Activated naive CD4-positive, alpha-beta T cell treated with anti-CD3 and anti-CD28 coated beads for 36 hours (primary cell): Measurements from ENCODE around the gene SIGLEC8. TPM values are rescaled to one million over a fixed set of nuclear protein-coding genes. Genes with fewer than 3 reads are reported as not detected.
A peak's percentile ranks its signal among the peaks of the same experiment; 100 is the strongest.
"Not testable (repeated sequence)": the region's sequence is repeated elsewhere in the genome, so short reads cannot be mapped to it uniquely, and the experiment has no call there.

ENCODE experiments used
- CTCF ChIA-PET: fragments of 350-600 bp; sonication (Branson Sonifier 250); formaldehyde crosslinking; loops from one replicate; lab custom pipeline; 2021; ENCODE audit warnings: antibody characterized with exemption; lab: Charles Lee
- DNase-seq: peaks from one replicate; pipeline ENCODE4 v3.0.0-alpha.2; 2020
- H3K27ac Mint-ChIP-seq: one replicate; pipeline ENCODE4 v1.8.0; 2021; ENCODE audit warnings: mild to moderate bottlenecking, mixed read lengths
- H3K27me3 Mint-ChIP-seq: one replicate; pipeline ENCODE4 v1.8.0; 2021; ENCODE audit warnings: low read depth, mixed read lengths
- H3K36me3 Mint-ChIP-seq: one replicate; pipeline ENCODE4 v1.8.0; 2021; ENCODE audit warnings: low read depth, mixed read lengths
- H3K4me1 Mint-ChIP-seq: one replicate; pipeline ENCODE4 v1.8.0; 2021; ENCODE audit warnings: low read depth, mixed read lengths
- H3K4me3 Mint-ChIP-seq: one replicate; pipeline ENCODE4 v1.8.0; 2021; ENCODE audit warnings: mild to moderate bottlenecking, moderate library complexity, mixed read lengths
- H3K9me3 Mint-ChIP-seq: one replicate; pipeline ENCODE4 v1.8.0; 2021; ENCODE audit warnings: mixed read lengths
- intact Hi-C: fragments of 100-400 bp; cut with micrococcal nuclease; formaldehyde crosslinking; loops from one replicate; pipeline ENCODE4 v1.15.1; 2023
- total RNA-seq, 2 experiments: library from RNA; stranded (reverse); gene quantifications; one replicate each; pipeline ENCODE4 v1.2.3, GENCODE V29; 2021

SIGLEC8 gene
- total RNA-seq, 2 experiments from 2014 or later, result not detected

DNA sequence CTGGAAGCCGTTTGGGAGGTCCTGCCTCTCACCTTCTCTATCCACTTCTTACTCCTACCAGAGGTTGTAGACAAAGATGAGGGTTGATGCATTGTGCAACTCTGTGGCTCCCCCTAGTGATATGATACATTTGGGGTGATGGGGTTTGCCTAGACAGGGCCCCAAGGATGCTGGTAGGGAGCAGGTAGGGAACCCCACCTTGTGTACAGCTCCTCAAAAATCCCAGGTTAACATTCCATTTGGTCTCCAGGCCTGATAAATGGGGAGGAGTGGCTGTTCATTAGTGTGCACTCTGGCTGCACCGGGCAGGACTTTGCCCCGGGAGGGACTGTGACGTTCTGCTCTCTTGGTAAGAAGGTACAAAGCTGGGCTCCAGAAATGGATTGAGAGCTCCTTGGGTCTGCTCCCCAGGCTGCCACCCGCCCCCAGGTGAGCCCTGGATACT lies 19.2 kb downstream of the SIGLEC8 start:
- no peak overlapping the region for H3K27ac Mint-ChIP-seq

DNA sequence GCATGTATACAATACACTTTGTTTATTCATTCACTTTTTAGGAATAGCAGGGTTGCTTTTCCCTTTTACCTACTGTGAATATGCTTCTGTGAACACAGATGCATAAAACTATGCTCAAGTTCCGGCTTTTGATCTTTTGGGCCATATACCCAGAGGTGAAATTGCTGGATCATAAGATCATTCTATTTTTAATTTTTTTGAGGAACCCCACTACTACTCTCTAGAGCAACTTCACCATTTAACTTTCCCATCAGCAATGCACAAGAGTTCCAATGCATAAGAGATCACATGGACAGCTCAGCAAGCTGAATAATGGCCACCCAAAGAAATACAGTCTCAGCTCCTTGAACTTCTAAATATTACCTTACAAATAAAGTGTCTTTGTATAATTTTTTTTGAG lies 23.8 kb downstream of the SIGLEC8 start:
- DNase-seq, result no peak
- Mint-ChIP-seq H3K27ac (no peak overlapping the region), H3K27me3 (peaks cover 4% of the 10 kb centered on the region), H3K4me1 (peaks cover 9% of the 10 kb centered on the region), H3K9me3 (no peaks in the 10 kb centered on the region), H3K36me3 (no peaks in the 10 kb centered on the region), H3K4me3 (no peak overlapping the region)
- intact Hi-C loops, result no loop called here
- CTCF ChIA-PET, result interaction anchor here (0.6 kb wide), 1 partner anchor 41 kb away, joined by 3 read pairs; no protein-coding TSS in a partner anchor

More for the DNA sequence above, 19.2 kb downstream of the SIGLEC8 start:
- intact Hi-C loops, result loop anchor here (1.0 kb wide), 1 partner anchor 100 kb away; no protein-coding TSS in a partner anchor
- Mint-ChIP-seq H3K9me3 (no peaks in the 10 kb centered on the region), H3K27me3 (peaks cover 4% of the 10 kb centered on the region), H3K36me3 (no peaks in the 10 kb centered on the region), H3K4me3 (no peak overlapping the region), H3K4me1 (peaks cover 42% of the 10 kb centered on the region)
- peak; percentile 66 for DNase-seq
- CTCF ChIA-PET, result interaction anchor here (0.6 to 1.9 kb wide), 9 partner anchors 15 to 679 kb away, joined by 3 to 7 read pairs (median 4); partner anchors contain the start of gene LIM2

DNA sequence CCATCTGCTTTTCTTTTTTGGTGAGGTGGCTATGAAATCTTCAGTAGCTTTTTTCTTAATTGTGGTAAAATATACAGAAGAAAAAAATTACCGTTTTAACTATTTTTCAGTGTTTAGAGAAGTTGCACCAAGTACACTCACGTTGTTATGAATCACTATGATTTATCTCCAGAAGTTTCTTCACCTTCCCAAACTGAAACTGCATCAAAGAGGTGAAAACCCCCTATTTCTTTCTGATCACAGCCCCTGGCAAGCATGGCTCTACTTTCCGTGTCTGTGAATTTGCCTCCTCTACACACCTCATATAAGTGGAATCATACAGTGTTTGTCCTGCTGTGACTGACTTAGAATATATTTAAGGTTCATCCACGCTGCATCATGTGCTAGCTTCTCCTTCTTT lies 25.2 kb downstream of the SIGLEC8 start:
- DNase-seq, result no peak
- CTCF ChIA-PET, result interaction anchor here (0.6 to 0.9 kb wide), 2 partner anchors 12 to 843 kb away, joined by 3 to 6 read pairs; no protein-coding TSS in a partner anchor
- Mint-ChIP-seq H3K9me3 (no peaks in the 10 kb centered on the region), H3K4me1 (peaks cover under 1% of the 10 kb centered on the region), H3K27me3 (peaks cover 4% of the 10 kb centered on the region), H3K27ac (no peak overlapping the region), H3K36me3 (no peaks in the 10 kb centered on the region), H3K4me3 (no peak overlapping the region)
- intact Hi-C loops, result no loop called here

DNA sequence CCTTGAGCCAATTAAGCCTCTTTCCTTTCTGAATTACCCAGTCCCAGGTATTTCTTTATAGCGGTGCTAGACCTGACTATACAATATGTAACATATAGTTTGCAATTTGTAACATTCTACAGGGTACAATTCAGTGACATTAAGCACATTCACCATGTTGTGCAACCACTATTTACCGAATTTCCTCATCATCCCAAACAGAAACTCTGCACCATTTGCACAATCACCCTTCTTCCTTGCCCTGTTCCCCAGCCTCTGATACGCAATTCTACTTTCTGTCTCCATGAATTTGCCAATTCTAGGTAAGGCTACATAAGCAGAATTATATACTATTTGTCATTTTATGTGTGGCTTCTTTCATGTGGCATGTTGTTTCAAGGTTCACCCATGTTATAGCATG lies 27.1 kb downstream of the SIGLEC8 start:
- CTCF ChIA-PET, result no interaction called here
- no peaks in the 10 kb centered on the region for H3K9me3 Mint-ChIP-seq
- no peaks in the 10 kb centered on the region for H3K27me3 Mint-ChIP-seq
- H3K4me3 Mint-ChIP-seq, result no peak overlapping the region
- H3K36me3 Mint-ChIP-seq, result no peaks in the 10 kb centered on the region
- intact Hi-C loops, result no loop called here
- no peak overlapping the region for H3K27ac Mint-ChIP-seq
- no peak for DNase-seq
- no peaks in the 10 kb centered on the region for H3K4me1 Mint-ChIP-seq

DNA sequence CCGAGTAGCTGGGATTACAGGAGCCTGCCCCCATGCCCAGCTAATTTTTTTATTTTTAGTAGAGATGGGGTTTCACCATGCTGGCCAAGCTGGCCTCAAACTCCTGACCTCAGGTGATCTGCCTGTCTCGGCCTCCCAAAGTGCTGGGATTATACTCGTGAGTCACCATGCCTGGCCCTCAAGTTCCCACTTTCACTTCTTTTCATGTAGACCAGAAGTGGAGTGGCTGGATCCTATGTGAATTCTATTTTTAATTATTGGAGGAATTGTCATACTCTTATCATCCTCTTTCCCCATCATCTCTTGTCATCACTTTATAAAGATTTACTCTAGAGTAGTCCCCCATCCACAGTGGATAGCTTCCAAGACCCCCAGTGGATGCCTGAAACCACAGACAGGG lies 28.0 kb downstream of the SIGLEC8 start:
- Mint-ChIP-seq H3K27ac (no peak overlapping the region), H3K9me3 (no peaks in the 10 kb centered on the region), H3K27me3 (no peaks in the 10 kb centered on the region), H3K4me3 (no peak overlapping the region), H3K36me3 (no peaks in the 10 kb centered on the region), H3K4me1 (no peaks in the 10 kb centered on the region)
- intact Hi-C loops, result no loop called here
- CTCF ChIA-PET, result no interaction called here
- no peak for DNase-seq

DNA sequence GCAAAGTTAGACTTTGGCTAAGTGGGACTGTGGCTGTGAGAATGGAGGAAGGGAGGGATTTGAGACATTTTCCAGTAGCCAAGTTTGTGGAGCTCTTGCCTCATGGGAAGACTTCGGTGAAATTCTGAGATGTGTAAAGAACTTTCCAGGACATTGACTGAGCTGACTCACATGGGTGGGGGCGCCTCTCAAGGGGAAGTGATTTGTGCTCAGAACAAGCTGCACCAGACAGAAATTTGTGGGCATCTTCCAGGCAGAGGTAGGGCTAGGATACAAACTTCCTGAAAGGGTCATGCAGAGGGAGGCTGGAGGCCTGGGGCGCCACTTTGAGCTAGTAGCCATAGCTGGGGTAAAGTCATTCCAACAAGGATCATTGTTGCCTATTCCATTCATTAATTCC lies 31.1 kb downstream of the SIGLEC8 start:
- no peaks in the 10 kb centered on the region for H3K9me3 Mint-ChIP-seq
- H3K27me3 Mint-ChIP-seq, result no peaks in the 10 kb centered on the region
- CTCF ChIA-PET, result no interaction called here
- no peak overlapping the region for H3K4me3 Mint-ChIP-seq
- no peak for DNase-seq
- H3K4me1 Mint-ChIP-seq, result no peaks in the 10 kb centered on the region
- H3K36me3 Mint-ChIP-seq, result no peaks in the 10 kb centered on the region
- intact Hi-C loops, result no loop called here
- no peak overlapping the region for H3K27ac Mint-ChIP-seq

DNA sequence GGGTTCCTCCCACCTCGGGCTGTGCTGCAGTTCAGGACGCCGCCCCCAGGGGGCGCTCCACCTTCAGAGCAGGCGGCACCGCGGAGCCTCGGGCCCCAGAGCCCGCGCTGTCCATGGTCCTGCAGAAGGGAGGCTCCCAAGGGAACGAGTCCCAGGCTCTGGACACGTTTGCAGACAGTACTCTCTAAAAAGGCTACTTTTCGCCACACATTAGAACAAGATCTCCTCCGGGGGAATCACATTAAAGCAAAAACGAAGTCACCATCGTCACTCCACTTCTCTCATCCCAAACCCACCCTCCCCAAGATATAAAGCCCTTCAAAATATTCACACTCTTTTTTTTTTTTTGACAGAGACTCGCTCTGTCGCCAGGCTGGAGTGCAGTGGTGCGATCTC lies 36.2 kb downstream of the SIGLEC8 start:
- intact Hi-C loops, result loop anchor here (1.0 to 5.0 kb wide), 4 partner anchors 19 to 235 kb away; no protein-coding TSS in a partner anchor
- Mint-ChIP-seq H3K27ac (no peak overlapping the region), H3K4me1 (peaks cover 8% of the 10 kb centered on the region), H3K27me3 (peaks cover 24% of the 10 kb centered on the region), H3K36me3 (no peaks in the 10 kb centered on the region), H3K9me3 (no peaks in the 10 kb centered on the region), H3K4me3 (no peak overlapping the region)
- CTCF ChIA-PET, result interaction anchor here (0.6 to 2.3 kb wide), 18 partner anchors 12 to 235 kb away, joined by 3 to 14 read pairs (median 5); no protein-coding TSS in a partner anchor
- peak; percentile 91 for DNase-seq

DNA sequence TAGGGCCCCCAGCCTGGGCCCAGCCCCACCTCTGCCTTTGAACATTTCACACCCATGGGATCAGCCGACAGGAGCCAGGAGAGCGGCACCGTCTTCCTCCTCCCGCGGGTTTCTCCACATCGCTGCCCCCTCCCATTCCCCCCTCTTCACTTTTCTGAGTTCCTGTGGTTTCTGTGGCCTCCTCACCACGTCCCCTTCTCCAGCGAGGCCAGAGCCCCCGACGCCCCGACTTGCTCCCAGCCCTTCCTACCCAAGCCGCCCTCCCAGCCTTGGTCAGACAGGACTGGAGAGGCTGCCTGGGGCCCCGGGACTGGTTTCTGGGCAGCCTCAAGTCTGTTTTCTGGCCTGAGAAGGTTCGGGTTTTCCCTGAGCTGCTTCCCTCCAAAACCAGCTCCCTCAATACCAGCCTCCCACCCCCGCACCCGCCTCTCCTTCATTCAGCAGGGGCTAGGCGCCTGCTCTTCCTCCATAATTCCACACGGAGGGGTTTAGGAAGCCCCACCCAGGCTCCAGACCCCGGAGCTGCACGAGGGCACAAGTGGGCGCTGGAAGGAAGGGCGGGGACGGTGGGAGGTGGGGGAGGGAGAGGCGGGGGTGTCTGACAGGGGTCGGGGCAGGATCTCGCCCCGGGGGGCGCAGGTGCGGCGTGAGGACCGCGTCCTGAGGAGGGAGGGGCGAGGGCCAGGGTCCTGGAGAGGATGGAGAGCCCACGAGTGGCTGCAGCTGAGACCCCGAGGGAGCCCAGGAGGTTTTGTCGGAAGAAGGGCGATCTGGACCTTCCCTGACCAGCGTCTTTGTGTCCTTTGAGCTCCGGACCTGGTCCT lies 36.8 kb downstream of the SIGLEC8 start:
- intact Hi-C loops, result loop anchor here (1.0 to 5.0 kb wide), 4 partner anchors 20 to 236 kb away; no protein-coding TSS in a partner anchor
- DNase-seq, result no peak
- no peaks in the 10 kb centered on the region for H3K9me3 Mint-ChIP-seq
- H3K36me3 Mint-ChIP-seq, result no peaks in the 10 kb centered on the region
- CTCF ChIA-PET, result interaction anchor here (0.6 to 2.3 kb wide), 18 partner anchors 12 to 236 kb away, joined by 3 to 14 read pairs (median 5); no protein-coding TSS in a partner anchor
- H3K4me1 Mint-ChIP-seq, result peaks cover 11% of the 10 kb centered on the region
- no peak overlapping the region for H3K27ac Mint-ChIP-seq
- no peak overlapping the region for H3K4me3 Mint-ChIP-seq
- H3K27me3 Mint-ChIP-seq, result peaks cover 27% of the 10 kb centered on the region

DNA sequence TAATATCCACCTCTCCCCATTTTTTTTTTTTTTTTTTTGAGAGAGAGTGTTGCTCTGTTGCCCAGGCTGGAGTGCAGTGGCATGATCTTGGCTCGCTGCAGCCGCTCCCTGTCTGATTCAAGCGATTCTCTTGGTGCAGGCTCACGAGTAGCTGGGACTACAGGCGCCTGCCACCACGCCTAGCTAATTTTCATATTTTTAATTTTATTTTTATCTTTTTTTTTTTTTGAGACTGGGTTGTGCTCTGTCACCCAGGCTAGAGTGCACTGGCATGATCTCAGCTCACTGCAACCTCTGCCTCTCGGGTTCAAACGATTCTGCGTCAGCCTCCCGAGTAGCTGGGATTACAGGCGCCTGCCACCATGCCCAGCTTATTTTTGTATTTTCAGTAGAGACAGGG lies 37.7 kb downstream of the SIGLEC8 start:
- Mint-ChIP-seq H3K27me3 (peaks cover 27% of the 10 kb centered on the region), H3K4me1 (peaks cover 11% of the 10 kb centered on the region)
- H3K9me3 Mint-ChIP-seq, H3K27ac Mint-ChIP-seq, H3K4me3 Mint-ChIP-seq, DNase-seq, H3K36me3 Mint-ChIP-seq: not testable (repeated sequence)
- CTCF ChIA-PET, result interaction anchor here (0.6 to 2.3 kb wide), 9 partner anchors 12 to 237 kb away, joined by 3 to 14 read pairs (median 4); no protein-coding TSS in a partner anchor
- intact Hi-C loops, result loop anchor here (5.0 kb wide), 1 partner anchor 52 kb away; no protein-coding TSS in a partner anchor

DNA sequence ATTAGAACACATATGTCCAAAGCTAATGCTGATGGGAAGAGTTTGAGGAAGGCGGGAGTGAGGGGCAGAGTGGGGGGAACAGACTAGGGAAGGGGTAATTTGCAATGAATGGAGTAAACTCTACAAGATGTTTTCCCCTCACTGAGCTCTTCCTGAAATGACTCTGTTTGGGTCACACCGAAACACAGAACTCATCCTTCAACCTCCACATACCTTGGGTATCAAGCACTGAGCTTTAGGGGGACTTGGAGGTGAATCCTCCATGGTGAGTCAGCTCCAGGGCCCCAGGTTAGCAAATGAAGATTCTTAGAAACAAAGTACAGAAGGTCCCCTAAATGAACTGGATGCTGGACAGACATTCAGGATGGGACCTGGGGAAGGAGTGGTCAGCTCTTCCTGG lies 39.5 kb downstream of the SIGLEC8 start:
- peaks cover 27% of the 10 kb centered on the region for H3K27me3 Mint-ChIP-seq

DNA sequence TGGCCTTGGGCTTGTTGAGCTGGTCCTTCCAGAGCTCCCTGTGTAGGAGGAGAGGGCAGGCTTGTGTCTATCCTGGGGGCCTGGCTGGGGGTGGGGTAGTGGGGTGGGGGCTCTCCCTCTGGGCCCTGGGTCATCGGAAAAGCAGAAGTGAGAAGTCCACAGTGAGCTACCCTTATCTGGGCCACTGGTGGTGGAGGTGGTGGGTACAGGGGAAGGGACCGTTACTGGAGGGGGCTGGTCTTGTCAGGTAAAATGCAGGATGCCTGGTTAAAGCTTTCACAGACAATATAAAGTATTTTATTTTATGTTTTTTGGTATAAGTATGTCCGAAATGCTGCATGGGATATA lies 40.5 kb downstream of the SIGLEC8 start:
- Mint-ChIP-seq H3K27ac (no peak overlapping the region), H3K4me3 (no peak overlapping the region)
- intact Hi-C loops, result no loop called here

More for the DNA sequence above, 39.5 kb downstream of the SIGLEC8 start:
- CTCF ChIA-PET, result interaction anchor here (0.6 to 1.8 kb wide), 4 partner anchors 19 to 96 kb away, joined by 3 to 5 read pairs (median 3); no protein-coding TSS in a partner anchor
- no peaks in the 10 kb centered on the region for H3K9me3 Mint-ChIP-seq
- no peaks in the 10 kb centered on the region for H3K36me3 Mint-ChIP-seq
- DNase-seq, result no peak
- peaks cover 11% of the 10 kb centered on the region for H3K4me1 Mint-ChIP-seq
- no peak overlapping the region for H3K4me3 Mint-ChIP-seq
- no peak overlapping the region for H3K27ac Mint-ChIP-seq
- intact Hi-C loops, result no loop called here

DNA sequence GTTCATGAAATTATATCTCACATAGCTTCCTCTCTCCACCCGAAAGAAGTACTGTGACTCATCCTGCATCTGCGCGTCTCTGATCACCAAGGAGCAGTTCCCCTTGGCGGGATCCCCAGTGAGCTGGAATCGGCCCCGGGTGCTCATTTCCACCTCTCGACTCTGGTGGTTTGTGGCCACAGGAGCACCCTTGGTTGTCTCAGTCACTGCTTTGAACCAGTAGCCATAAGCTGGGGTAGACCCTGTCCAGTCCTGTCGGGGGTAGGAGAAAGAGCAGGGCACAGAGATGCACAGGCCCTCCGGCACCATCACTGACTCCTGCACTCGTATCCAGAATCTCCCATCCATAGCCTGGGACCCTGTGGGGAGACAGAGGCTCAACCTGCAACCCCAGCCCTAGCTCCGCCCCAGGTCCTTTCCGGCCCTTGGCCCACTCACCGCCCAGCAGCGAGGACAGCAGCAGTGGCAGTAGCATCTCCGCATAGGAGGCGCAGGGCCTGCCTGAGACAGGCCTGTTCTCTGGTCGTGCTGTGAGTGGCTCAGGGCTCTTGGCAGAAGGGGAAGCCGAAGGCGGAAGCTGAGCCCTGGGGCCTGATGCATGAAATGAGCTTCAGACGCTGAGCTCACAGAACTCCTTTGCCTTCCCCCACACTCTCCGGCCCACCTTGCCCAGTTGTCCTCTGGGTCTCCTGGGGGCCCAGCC lies 41.0 kb downstream of the SIGLEC8 start, which contains the start of gene SIGLEC10:
Gene SIGLEC10 (minus strand): TSS at position 536 of the 703 bp plus-strand sequence. CDS start 61 bp downstream, at position 475.
- DNase-seq, result peak; percentile 55
- intact Hi-C loops, result no loop called here
- Mint-ChIP-seq H3K27me3 (peaks cover 27% of the 10 kb centered on the region), H3K4me3 (no peak within 1 kb of the TSS), H3K4me1 (peaks cover 11% of the 10 kb centered on the region), H3K27ac (no peak within 1 kb of the TSS), H3K9me3 (no peaks in the 10 kb centered on the region), H3K36me3 (no peaks in the 10 kb centered on the region)
- CTCF ChIA-PET, result interaction anchor here (0.5 to 1.8 kb wide), 2 partner anchors 22 to 241 kb away, joined by 3 to 5 read pairs; no protein-coding TSS in a partner anchor

More for the DNA sequence above, 40.5 kb downstream of the SIGLEC8 start:
- peaks cover 11% of the 10 kb centered on the region for H3K4me1 Mint-ChIP-seq
- no peaks in the 10 kb centered on the region for H3K36me3 Mint-ChIP-seq
- CTCF ChIA-PET, result interaction anchor here (0.5 to 1.8 kb wide), 2 partner anchors 22 to 240 kb away, joined by 3 to 5 read pairs; no protein-coding TSS in a partner anchor
- peaks cover 27% of the 10 kb centered on the region for H3K27me3 Mint-ChIP-seq
- no peak for DNase-seq
- no peaks in the 10 kb centered on the region for H3K9me3 Mint-ChIP-seq
